Measurements from ENCODE around the gene KCNH1. TPM values are rescaled to one million over a fixed set of nuclear protein-coding genes. Genes with fewer than 3 reads are reported as not detected.

The KCNH1 gene
- total RNA-seq, 1 experiment from 2014 or later: not detected

DNA sequence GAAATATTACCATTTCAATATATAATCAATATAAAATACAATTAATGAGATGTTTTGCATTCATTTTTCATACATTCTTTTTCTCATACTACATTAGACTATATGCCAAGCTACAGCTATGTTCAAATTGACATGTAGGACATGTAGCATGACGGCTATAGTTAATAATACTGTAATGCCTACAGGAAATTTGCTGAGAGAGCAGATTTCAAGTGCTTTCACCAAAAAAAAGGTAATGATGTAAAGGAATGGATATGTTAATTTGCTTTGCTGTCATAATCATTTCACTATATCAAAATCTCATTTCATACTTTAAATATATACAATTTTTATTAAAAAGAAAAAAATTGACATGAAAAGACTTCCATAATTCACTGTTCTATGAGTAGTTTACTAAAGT lies 215.1 kb downstream of the KCNH1 start (continued):
- TF ChIP-seq POLR2AphosphoS5 (IDR thresholded peaks at IDR 0.05; ENCODE audit: low read depth, low read length) (no peak), EGR1 (IDR thresholded peaks at IDR 0.05; ENCODE audit: low read depth) (no peak)

DNA sequence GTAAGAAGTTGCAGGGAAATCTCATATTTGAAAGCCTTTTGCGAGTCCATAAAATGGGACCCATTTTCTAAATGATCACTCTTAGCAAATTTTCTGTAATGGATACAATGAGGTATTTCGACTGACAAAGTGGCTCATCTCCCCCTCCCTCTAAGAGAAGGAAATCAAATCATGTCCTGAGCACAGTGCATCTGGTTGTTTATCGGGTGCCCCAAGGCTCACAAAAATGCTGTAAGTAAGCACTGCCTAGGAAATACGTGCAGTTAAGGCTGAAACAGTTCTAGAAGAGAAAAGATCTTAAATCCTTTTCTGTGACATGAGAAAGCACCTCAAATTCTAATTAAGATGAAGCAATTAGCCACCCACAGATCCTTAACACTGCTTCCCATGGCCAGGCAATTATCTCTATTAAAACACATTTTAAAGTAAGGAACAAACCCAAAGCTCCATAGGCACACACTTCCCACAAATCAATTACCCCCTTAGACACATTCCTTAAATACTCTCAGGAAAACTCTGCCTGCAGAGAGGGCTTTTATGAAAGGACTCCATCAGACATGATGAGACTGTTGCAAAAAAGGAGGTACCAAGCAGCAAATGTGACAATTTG lies 216.3 kb downstream of the KCNH1 start:
- H3K79me2 ChIP-seq (ENCODE audit: insufficient read depth, low read length): no peaks in the 10 kb centered on the region
- H4K20me1 ChIP-seq (ENCODE audit: insufficient read depth): no peaks in the 10 kb centered on the region
- no peak for TF ChIP-seq SP1 (IDR thresholded peaks at IDR 0.05; ENCODE audit: low read depth)
- TF ChIP-seq CBX3 (IDR thresholded peaks at IDR 0.05; ENCODE audit: low read depth): no peak
- peaks cover 33% of the 10 kb centered on the region for H3K27me3 ChIP-seq (ENCODE audit: insufficient read depth, low read length)
- POLR2A ChIA-PET: no interaction called here
- intact Hi-C loops (cut with micrococcal nuclease): no loop called here
- no peak for DNase-seq (ENCODE audit: low read depth, low spot score)
- no peak for ATAC-seq
- no peaks in the 10 kb centered on the region for H3K4me1 ChIP-seq (ENCODE audit: control insufficient read depth in 1 of 2, insufficient read depth in 2 of 2, low read length in 2 of 2)
- CTCF ChIA-PET: no interaction called here
- no peaks in the 10 kb centered on the region for H3K9me3 ChIP-seq (ENCODE audit: control insufficient read depth in 1 of 2, insufficient read depth in 1 of 2, low read depth in 1 of 2, low read length in 2 of 2)
- H3K36me3 ChIP-seq (ENCODE audit: control insufficient read depth in 1 of 2, insufficient read depth in 2 of 2, low read length in 2 of 2): no peaks in the 10 kb centered on the region
- no peak overlapping the region for H3K9ac ChIP-seq (ENCODE audit: low read length)
- no peak overlapping the region for H3K27ac ChIP-seq (ENCODE audit: low read depth, low read length)
- no peak overlapping the region for H3K4me2 ChIP-seq (ENCODE audit: low read length)
- no peak overlapping the region for H3K4me3 ChIP-seq (replicated peaks in 1 of 2; ENCODE audit: low read depth in 1 of 2, low read length in 2 of 2)
- no TSS peak for BruUV-seq (replicated peaks)
- no peak overlapping the region for H2AFZ ChIP-seq (ENCODE audit: low read depth, low read length, poor library complexity, severe bottlenecking)
- no peaks in the 10 kb centered on the region for H3K9me2 ChIP-seq (ENCODE audit: insufficient read depth)
- RAD21 ChIA-PET (ENCODE audit: low non-redundant PET in 1 of 2, low total read pairs in 2 of 2, uncharacterized antibody in 2 of 2, unreplicated experiment in 2 of 2): no interaction called here

DNA sequence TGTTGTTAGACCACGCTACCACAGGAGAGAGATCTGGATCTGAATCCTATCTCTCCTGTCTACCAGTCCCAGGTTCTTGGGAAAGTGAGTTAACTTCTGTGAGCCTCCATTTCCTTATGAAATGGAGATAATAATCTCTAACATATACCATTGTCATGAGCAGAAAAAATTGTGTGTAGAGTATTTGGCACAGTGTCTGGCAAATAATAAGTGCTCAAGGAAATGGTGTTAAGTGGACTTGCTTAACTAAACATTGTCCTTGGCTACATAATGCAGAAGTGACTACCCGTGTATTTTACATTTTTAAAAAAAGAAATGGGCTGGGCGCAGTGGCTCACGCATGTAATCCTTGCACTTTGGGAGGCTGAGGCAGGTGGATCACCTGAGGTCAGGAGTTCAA lies 217.4 kb downstream of the KCNH1 start:
- no peak for DNase-seq (ENCODE audit: low read depth, low spot score)
- H3K36me3 ChIP-seq (ENCODE audit: control insufficient read depth in 1 of 2, insufficient read depth in 2 of 2, low read length in 2 of 2): no peaks in the 10 kb centered on the region
- no peak for ATAC-seq
- H3K4me3 ChIP-seq (replicated peaks in 1 of 2; ENCODE audit: low read depth in 1 of 2, low read length in 2 of 2): no peak overlapping the region
- no peaks in the 10 kb centered on the region for H3K9me2 ChIP-seq (ENCODE audit: insufficient read depth)
- TF ChIP-seq RAD21 (IDR thresholded peaks at IDR 0.05; ENCODE audit: low read depth) (no peak), POLR2A (IDR thresholded peaks at IDR 0.05; ENCODE audit: borderline replicate concordance, extremely low read depth, insufficient read depth, insufficient read length) (no peak), EGR1 (IDR thresholded peaks at IDR 0.05; ENCODE audit: low read depth) (no peak), EZH2phosphoT487 (IDR thresholded peaks at IDR 0.05; ENCODE audit: borderline replicate concordance) (no peak), ZNF274 (IDR thresholded peaks at IDR 0.05; ENCODE audit: low read depth, low read length) (no peak)
- TF ChIP-seq, protein P1, sequence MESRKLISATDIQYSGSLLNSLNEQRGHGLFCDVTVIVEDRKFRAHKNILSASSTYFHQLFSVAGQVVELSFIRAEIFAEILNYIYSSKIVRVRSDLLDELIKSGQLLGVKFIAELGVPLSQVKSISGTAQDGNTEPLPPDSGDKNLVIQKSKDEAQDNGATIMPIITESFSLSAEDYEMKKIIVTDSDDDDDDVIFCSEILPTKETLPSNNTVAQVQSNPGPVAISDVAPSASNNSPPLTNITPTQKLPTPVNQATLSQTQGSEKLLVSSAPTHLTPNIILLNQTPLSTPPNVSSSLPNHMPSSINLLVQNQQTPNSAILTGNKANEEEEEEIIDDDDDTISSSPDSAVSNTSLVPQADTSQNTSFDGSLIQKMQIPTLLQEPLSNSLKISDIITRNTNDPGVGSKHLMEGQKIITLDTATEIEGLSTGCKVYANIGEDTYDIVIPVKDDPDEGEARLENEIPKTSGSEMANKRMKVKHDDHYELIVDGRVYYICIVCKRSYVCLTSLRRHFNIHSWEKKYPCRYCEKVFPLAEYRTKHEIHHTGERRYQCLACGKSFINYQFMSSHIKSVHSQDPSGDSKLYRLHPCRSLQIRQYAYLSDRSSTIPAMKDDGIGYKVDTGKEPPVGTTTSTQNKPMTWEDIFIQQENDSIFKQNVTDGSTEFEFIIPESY (IDR thresholded peaks at IDR 0.05; ENCODE audit: extremely low read depth, insufficient replicate concordance, low read length): no peak
- peaks cover 33% of the 10 kb centered on the region for H3K27me3 ChIP-seq (ENCODE audit: insufficient read depth, low read length)
- H3K9ac ChIP-seq (ENCODE audit: low read length): no peak overlapping the region
- CTCF ChIA-PET: no interaction called here
- BruUV-seq (replicated peaks): no TSS peak
- no peak overlapping the region for H3K4me2 ChIP-seq (ENCODE audit: low read length)
- RAD21 ChIA-PET (ENCODE audit: low non-redundant PET in 1 of 2, low total read pairs in 2 of 2, uncharacterized antibody in 2 of 2, unreplicated experiment in 2 of 2): no interaction called here
- no peaks in the 10 kb centered on the region for H3K4me1 ChIP-seq (ENCODE audit: control insufficient read depth in 1 of 2, insufficient read depth in 2 of 2, low read length in 2 of 2)
- POLR2A ChIA-PET: no interaction called here
- intact Hi-C loops (cut with micrococcal nuclease): no loop called here
- no peaks in the 10 kb centered on the region for H3K79me2 ChIP-seq (ENCODE audit: insufficient read depth, low read length)
- no peaks in the 10 kb centered on the region for H3K9me3 ChIP-seq (ENCODE audit: control insufficient read depth in 1 of 2, insufficient read depth in 1 of 2, low read depth in 1 of 2, low read length in 2 of 2)
- H4K20me1 ChIP-seq (ENCODE audit: insufficient read depth): no peaks in the 10 kb centered on the region
- H2AFZ ChIP-seq (ENCODE audit: low read depth, low read length, poor library complexity, severe bottlenecking): no peak overlapping the region
- H3K27ac ChIP-seq (ENCODE audit: low read depth, low read length): no peak overlapping the region

Data from HCT116 (cell line).